Jurkat, Clone E6-1 (cell line): ENCODE measurements around the gene PSMD14.

Experiments used
- DNase-seq: peaks from one replicate; pipeline ENCODE4 v3.0.0-alpha.2; 2011; ENCODE audit warnings: low read depth, low spot score
- H3K4me3 ChIP-seq: 2 replicates; pipeline ENCODE4 v1.5.1; 2011; ENCODE audit warnings: mild to moderate bottlenecking, low read length, control low read depth, moderate library complexity

The PSMD14 gene

GRCh38 chr2:161426922-161427663 is 118.9 kb downstream of the PSMD14 start:
- no peak for DNase-seq
- H3K4me3 ChIP-seq: no peak overlapping the region

- H3K4me3 ChIP-seq: no peak overlapping the region
- no peak for DNase-seq
Measured at GRCh38 chr2:161427664-161428587, 119.7 kb downstream of the PSMD14 start.

GRCh38 chr2:161430386-161430785 is 122.2 kb downstream of the PSMD14 start:
- no peak for DNase-seq
- no peak overlapping the region for H3K4me3 ChIP-seq

- no peak overlapping the region for H3K4me3 ChIP-seq
- no peak for DNase-seq
Measured at GRCh38 chr2:161432107-161432506, 123.9 kb downstream of the PSMD14 start.

DNA sequence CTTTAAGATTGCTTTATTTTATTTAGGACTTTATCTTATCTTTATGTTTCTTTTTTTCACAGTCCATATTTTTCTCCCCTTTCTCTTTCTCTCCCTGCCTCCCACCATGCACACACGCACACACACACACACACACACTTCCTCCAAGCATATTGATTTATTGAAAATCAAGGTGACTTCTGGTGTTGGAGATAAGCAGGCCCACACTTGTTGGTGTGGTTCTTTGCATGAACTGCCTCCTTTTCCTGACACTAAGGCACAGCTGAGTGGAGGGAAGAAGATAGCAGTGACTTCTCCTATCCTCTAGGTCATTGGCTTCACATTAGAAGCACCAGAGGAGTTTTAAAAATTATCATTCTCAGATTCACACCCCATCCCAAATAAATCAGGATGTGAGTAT is 125.9 kb downstream of the PSMD14 start:
- H3K4me3 ChIP-seq: no peak overlapping the region
- DNase-seq: no peak

- no peak for DNase-seq
- H3K4me3 ChIP-seq: no peak overlapping the region
Measured at GRCh38 chr2:161436411-161436810, 128.2 kb downstream of the PSMD14 start.

DNA sequence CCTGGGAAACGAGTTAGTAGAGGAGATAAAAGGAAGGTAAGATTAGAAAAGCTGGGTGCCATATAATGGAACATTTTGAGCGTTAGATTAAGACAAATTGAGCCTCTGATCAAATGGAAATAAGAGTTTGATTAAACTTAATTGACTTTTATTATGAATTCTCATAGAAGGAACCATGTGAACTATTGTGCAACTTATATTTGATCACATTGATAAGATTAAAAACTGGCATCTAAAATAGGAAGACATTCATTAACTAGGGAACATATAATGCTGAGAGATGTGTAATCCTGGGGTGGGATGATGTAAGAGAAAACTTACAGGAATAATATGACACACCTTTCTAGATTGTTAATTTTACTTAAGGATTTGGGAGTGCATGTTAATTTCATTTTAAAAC is 130.4 kb downstream of the PSMD14 start:
- DNase-seq: no peak
- H3K4me3 ChIP-seq: no peak overlapping the region

- DNase-seq: no peak
- H3K4me3 ChIP-seq: no peak overlapping the region
Measured at GRCh38 chr2:161445097-161445496, 136.9 kb downstream of the PSMD14 start.

GRCh38 chr2:161448431-161448830 is 140.2 kb downstream of the PSMD14 start:
- no peak for DNase-seq

More at GRCh38 chr2:161448431-161448830, 140.2 kb downstream of the PSMD14 start:
- H3K4me3 ChIP-seq: no peak overlapping the region
